ENCODE results near the gene TRIL.

Gene TRIL

DNA sequence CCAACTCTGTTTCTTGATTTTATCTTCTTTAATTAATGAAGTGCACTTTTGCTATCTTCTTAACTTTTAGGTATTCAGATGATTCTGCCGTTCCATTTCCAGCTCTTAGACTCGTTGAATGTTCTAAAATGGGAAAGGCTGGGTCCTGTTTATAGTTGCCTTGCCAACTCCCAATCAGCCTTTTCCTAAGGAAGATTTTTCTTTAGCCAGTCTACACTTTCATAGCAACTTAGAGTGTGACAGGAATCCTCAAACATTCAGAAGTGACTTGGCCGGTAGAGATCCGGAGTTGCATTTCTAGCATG, 23.0 kb upstream of the TRIL start:
- no peak for DNase-seq (ENCODE audit: low read depth)

DNA sequence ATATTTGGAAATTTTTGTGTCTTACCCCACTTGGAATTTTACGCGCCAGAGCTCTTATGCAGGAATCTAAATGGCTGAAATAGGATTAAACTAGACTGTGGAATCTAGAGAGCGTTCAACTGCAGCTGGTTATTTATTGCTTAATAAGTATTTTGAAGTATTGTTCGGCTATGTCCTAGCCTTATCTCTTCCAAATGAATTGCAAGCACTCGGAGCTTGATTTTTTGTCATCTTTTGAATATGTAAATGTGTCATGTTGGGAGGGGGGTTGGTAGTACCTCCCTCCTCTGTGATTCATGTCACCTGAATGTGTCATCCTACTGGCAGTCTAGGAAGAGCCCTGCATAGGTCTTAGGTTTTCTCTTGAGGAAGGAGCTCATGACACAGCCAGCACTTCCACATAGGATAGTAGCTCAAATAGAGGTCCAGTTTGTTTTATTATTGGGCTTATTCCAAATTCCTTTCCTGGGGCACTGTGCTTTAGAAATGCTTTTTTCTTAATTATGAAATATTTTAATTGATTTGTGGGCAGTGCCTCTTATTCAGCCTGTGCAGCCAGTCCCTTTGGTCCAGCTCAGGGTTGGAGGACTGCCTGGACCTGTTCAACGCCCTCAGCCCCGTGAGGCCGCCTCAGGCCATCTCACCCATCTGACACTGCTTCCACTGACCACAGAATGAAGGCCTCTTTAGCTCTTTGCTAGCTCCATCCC, 22.5 kb upstream of the TRIL start:
- DNase-seq (ENCODE audit: low read depth), result no peak

DNA sequence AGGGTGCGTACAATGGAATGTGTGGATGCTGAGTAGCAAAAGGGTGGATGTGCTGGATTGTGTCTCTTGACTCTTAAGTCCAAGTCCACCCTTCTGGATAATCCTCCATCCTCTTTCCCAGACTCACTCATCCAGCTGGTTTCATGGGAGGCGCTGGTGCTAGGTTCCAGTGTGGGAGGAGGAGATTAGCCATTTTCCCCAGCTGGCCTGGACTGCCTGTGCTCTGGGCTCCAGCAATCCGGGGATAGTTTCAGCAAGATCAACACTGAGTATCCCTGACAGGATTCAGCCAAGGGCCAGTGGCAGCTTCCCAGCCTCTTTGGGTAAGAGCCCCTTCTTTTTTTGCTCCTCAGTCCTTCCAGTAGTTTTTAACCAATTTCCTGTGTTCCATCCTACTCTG, 21.6 kb upstream of the TRIL start:
- no peak for DNase-seq (ENCODE audit: low read depth)

DNA sequence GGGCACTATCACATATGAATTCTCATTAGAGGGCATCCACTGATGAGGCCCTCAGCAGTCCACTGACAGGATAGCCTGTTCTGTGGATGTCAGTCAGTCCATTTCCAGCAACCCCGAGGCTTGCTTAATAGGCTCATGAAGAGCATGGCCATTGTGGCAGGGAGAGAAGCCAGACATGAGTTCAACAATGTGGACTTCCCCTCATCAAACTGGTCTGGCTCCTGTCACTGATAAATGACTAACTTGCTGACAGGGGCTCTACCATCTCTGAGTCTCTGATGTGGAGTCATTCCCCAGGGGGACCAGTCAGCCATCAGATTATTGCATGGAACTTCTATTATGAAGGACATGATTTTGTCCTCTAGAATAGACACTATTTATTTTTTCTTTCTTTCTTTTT, 19.8 kb upstream of the TRIL start:
- DNase-seq (ENCODE audit: low read depth), result no peak

DNA sequence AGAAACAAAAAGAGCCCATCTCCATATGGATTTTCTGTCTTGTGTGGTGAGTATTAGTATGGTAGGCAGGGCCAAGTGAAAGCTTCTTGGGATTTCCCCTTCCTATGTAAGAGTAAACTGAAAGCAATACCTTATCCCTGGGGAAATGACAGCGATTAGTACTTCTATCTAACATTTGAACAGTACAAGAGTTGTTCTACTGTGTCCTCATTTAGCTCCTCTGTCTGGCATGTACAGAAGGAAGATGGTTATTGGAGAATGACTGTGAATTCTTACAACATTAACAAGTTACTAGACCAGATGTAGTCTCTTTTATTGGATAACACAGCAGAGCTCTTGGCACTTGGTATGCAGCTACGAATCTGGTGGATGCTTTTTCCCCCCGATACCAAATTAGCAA, 17.9 kb upstream of the TRIL start:
- DNase-seq (ENCODE audit: low read depth), result no peak

DNA sequence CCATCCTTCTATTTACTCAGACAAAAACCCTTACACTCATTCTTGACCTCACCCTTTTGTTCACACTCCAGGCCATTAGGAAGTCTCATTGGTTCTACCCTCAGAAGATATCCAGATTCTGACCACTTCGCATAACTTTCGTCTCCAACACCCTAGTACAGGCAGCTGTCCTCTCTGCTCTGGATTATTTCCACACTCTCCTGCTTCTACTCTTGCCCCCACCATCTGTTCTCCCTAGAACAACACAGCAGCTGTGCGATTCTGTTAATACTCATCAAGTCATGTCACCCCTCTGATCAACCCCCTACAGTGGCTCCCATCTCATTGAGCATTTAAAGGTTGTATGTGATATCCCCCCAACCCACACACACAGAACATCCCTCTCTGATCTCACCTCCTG, 15.5 kb upstream of the TRIL start:
- DNase-seq (ENCODE audit: low read depth), result no peak

DNA sequence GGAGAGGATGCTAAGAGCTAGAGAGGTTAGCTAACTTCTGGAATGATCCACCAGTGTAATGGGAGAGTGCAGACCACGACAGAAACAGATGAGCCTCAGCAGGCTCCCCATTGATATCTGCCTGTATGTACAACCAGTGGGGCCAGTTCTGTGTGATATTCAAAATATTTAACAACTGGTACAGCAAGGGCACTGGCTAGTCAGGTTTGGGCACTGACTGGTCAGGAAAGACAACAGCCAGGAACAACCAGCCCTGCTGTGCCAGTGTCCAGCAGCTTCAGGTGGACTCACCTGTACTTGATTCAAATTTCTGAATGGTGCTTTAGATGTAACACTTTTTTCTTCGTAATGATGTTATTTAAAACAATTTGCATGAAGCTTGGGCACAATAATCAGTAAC, 5.9 kb upstream of the TRIL start:
- DNase-seq (ENCODE audit: low read depth), result no peak

DNA sequence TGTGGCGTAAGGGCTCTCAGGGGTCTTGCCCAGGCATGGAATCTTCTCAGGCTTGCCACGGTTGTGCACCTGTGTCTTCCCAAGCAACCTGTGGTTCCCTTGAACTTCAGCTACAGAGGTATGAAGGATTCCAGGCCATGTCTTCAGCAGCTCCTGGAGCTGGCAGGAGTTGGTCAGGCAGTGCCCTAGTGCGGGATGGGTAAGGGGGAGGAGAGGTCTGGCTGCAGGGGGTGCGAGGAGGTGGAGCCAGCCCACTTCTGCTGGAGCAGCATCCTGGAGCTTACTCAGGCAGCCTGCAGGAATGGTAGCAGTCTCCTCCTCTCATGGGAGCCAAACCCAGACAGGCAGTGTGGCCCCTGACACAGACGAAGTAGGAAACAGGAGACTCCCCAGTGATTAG, 3.8 kb upstream of the TRIL start:
- no peak for DNase-seq (ENCODE audit: low read depth)

DNA sequence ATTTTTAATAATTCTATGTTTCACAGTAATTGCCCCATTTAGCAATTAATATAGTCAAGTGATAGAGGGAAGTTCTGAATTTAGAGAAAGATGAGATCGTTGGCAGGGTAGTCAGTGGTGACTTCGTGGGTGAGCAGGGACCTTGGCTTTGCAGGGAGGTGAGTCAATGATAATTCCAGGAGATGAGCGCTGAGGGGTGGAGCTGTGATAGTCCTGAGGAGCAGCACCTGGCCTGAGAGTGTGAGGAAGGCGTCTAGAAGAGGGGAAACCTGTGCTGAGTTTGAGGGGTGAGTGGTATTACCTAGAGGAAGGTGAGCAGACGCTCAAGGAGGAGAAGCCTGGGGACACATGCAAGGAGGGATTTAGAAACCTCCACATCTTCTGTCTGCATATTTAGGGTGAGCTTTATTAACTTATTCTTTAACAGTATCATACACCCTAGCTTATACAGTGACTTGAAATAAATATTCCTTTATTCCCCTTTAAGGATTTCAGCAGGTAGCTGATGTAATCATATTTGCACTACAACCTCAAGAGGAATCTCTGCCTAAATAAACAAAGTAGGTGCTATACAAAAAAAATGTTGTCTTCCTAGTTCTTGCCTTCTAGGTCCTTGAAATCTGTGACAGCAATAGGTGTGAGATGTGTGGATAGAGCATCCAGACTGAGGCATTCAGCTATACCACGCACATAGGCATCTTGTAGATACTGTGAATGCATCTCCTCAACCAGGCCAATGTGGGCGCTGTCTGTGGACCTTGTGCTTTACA, 2.1 kb upstream of the TRIL start:
- DNase-seq (ENCODE audit: low read depth), result no peak

DNA sequence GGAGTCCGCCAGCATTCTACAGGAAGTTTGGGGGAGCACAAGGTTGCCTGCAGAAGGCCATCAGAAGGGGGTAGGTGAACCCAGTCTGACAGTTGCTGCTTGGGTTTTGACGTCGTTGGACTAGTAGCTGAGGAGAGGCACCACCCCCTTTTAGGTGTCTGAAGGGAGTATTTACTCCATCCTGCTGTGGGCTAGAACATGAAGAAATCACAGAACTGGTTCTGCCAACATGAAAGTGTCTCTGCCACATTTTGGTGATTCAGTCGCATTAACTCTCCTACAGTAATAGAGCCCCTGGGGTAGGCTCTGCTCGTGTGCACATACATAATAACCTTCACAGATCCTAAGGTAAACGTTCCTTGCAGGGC, 834 bp upstream of the TRIL start:
- no peak for DNase-seq (ENCODE audit: low read depth)

DNA sequence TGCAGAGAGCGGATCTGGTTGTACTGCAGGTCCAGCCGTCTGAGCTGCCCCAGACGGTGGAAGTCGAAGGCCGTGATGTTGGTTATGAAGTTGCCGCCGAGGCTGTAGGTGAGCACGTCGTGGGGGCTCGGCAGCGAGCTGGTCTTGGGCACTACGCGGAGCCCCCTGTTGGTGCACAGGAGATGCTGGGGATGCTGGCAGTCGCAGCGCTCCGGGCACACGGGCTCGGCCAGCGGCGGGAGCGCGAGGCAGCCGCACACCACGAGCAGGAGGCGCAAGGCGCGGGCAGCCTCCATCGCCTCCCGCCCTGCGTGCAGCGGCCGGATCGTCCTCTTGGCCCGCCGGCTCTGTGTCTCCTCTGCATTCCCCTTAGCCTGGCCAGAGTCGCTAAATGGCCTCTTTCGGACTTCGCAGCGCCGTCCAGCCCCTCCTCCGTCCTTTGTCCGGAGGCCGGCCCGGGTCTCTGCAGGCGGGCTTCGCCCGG, 337 bp downstream of the TRIL start:
- DNase-seq (ENCODE audit: low read depth), result no peak

DNA sequence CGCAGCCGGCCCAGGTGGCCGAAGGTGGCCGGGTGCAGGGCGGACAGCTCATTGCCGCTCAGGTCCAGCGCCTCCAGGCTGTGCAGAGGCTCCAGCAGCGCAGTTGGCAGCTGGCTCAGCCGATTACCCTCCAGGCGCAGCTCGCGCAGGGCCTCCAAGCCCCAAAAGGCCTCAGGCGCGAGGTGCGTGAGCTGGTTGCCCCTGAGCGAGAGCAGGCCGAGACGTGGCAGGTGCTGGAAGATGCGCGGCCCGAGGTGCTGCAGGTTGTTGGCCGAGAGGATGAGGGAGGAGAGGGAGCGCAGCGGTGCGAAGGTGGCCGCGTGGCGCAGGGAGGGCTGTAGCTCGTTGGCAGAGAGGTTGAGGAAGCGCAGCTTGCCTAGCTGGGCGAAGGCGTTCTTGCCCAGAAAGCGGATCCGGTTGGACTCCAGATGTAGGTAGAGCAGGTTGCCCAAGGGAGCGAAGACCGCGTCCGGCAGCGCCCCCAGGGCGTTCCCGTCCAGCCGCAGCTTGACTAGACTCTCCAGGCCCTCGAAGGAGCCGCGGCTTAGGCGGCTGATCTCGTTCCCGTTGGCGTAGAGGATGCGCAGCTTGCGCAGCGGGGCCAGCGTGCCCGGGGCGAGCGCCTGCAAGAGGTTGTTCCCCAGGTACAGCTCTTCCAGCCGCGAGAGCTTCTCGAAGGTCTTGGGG, 923 bp downstream of the TRIL start:
- DNase-seq (ENCODE audit: low read depth), result no peak

DNA sequence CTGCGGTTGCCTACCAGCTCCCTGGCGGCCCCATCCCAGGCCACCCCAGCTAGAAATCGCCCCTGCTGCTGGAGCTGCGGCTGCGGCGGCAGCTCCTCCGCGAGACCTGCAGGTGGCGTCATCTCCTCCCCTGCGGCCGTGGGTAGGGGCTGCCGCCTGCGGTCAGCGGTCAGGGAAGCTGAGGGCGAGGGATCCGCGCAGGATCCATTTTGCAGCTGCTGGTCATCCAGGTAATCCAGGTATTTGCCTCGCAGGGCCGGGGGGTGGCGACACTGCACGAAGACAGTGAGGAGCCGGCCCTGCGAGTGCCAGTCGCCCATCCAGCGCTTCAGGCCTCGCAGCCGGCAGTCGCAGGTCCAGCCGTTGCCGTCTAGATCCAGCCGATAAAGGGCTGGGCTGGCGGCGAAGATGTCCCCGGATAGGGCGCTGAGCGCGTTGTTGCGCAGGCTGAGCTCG, 1.5 kb downstream of the TRIL start:
- DNase-seq (ENCODE audit: low read depth), result no peak

DNA sequence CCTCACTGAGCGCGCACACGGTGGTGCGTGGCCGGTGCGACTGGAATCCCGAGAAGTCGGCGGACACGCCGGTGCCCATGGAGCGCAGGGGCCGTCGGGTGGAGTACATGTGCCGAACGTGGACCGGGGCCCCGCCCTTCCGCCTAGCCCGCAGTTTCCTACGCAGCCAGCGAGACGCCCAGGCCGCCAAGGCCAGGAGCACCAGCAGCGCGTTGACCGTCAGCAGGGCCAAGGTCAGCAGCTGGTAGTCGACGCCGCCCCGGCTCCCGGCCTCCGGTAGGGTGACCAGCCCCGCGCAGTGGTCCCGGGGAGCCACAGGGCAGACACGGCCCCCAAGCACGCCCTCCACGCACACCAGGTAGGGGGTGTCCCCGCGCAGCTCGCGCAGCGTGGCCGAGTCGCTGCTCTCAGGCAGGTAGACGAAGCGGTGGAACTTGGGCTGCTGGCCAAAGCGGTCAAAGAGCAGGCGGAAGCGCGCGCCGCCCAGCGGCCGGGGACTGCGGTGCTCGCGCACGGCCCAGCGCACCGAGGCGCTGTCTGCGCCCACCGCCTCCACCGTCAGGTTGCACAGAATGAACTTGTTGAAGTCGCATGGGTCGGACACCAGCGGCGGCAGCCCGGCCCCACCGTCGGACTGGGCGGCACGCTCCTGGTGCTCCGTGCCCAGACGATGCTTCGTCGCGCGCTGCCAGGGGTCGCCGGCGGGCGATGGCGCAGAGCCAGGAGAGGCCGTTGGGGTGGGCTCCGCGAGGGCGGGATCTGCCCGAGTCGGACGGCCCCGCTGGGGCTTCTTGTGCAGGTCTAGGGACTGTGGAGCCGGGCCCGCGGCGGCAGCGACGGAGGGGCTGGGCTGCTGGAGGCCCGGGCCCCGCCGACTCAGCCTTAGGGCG, 2.2 kb downstream of the TRIL start:
- no peak for DNase-seq (ENCODE audit: low read depth)

DNA sequence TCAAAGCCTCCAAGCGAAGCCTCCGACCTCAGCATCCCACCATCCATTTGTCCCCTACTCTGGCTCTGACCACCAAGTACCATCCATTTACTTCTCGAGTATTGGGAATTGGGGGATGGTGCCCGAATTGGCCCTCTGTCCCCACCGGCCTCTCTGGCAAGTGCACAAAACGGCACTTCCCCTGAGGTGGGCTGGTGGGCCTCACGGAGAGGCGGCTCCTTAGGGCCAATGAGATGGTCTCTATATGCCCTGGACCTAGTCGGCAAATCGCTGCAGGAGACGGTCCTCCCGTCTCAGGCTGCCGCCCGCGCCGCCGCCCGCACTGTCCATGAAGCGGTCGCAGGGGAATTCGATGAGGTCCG, 2.8 kb downstream of the TRIL start:
- no peak for DNase-seq (ENCODE audit: low read depth)

DNA sequence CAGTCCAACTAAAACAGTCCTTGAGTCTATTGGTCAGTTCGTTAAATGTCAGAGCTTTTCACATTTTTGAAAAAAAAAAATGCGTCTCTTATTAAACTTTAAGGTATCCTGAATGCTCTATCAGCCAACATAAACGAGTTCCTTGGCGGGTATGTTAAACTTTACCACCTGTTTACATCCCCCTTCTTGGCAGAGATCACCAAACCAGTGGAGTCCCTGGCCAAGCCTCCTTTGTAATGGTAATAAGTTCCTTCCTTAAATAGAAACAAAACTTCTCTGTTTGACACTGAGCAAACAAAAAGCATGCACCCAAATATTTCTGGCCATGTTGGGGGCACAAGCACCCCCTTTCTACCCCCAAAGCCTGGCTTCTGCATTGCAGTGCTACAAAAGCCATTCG, 3.2 kb downstream of the TRIL start:
- DNase-seq (ENCODE audit: low read depth), result no peak

DNA sequence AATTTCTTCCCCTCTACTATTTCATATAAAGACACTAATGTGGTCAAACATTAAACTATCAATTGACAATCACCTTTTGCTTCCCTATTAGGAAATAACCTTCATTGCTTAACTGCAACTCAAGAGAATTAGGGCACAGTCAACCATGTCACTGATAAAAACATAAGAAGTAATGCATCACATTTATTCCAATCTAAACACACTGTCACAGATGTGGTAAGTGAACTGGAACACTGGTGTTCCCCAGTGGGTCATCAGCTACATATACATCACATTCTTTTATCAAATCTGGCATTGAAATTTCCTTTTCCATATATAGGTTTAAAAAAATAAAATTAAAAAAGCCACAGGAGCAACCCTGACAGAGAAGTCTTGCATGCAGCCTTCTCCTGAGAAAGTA, 3.7 kb downstream of the TRIL start:
- no peak for DNase-seq (ENCODE audit: low read depth)

DNA sequence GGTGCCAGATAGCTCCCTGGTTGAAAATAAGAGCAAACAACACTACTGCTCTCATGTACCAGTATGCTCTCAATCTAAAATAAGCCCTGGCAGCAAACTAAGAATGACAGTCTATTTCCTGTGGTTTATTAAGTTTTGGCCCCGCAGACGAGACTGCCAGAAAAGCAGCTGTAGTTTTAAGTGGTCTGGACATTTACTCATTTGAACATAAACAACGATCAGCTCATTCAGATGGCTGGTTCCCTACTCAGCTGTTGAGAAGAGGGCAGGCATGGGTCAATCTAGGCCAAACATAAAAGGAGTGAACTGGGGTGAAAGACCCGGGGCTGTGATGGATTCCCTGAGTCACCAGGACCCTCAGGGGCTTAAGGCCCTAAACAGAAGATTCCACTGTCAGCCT, 4.5 kb downstream of the TRIL start:
- DNase-seq (ENCODE audit: low read depth), result no peak

DNA sequence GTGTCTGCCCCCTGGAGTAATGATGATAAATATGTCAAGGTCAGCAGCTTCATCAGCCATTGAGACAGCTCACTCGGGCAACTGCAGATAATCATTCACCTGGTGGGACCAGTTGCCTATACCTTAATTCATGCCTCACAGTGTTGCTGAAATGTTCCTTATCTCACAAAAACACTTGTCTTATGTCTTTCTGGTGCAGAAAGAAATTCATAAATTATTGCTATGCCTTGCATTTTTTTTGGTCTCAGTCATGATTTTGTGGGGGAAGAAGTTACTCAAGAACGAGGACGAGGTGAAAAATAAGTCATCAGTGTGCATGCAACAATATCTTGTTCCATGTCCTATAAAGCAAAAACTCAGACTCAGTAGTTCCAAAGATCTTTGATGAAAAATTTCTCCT, 16.0 kb downstream of the TRIL start:
- DNase-seq (ENCODE audit: low read depth), result no peak

DNA sequence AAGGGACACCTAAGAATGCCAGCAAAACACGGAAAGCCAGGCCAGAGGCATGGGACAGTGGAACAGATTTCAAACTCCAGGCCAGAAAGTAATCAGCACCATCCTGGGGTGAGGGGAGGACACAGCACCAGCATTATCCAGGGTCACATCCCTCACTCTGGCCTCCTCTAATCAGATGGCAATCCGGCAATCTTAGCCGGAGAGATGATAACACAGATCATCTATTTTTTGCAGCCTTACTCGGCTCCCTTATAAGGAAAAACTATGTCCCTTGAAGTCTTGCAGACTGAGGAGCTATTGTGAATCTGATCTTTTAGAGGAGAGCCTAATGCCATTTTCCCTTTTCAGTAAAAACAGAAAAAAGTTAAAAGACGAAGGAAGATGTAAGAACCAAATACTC, 16.5 kb downstream of the TRIL start:
- no peak for DNase-seq (ENCODE audit: low read depth)

DNA sequence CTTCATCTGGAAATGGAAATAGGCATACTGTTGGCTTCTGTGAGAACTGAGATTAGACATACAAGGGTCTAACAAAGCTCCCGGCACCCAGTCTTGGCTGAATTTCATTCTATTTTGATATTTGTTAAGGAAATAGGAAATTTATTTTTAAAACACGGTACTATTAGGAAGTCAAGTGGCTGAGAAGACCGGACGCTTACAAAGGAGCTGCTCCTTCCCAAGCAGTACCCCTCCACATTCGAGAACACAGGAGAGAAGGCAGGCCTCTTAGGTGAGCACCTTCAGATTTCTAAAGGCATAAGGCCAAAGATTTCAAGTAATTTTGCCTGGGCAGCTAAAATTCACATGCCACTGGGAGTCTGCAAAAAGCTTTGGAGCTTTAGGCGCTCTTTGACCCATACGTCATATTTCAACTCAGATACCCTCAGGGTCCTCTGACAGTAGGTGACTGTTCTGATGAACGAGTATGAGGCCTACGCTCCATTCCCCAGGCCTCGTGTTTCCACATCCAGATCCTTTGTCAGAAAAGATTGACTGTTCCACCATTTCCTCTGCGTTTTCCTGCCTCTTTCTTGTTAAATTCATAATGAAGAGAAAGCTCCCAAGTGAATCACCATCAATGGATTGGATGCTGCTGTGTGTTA, 17.3 kb downstream of the TRIL start:
- no peak for DNase-seq (ENCODE audit: low read depth)

Measured in stimulated activated CD8-positive, alpha-beta memory T cell treated with anti-CD3 and anti-CD28 coated beads, Interleukin-7, amount 100 ng/mL, for 24 hours (primary cell).